RWPE1 (cell line): ENCODE measurements around the gene SLC13A3.

Experiments
- CTCF ChIA-PET: fragments of 350-600 bp; sonication (Branson Sonifier 250); formaldehyde crosslinking; extraction: SDS; loops from one replicate; lab custom pipeline; 2021; lab: Yijun Ruan, JAX
- POLR2A ChIA-PET: fragments of 400-600 bp; formaldehyde crosslinking; extraction: SDS; loops from one replicate; lab custom pipeline; 2020; ENCODE audit warnings: antibody characterized with exemption; ENCODE audit not compliant: low non-redundant PET; lab: Yijun Ruan, JAX
- DNase-seq: peaks from one replicate; pipeline ENCODE4 v3.0.0; 2012; ENCODE audit warnings: low spot score
- H3K27ac ChIP-seq: fragments of 450-650 bp; 2 replicates; pipeline ENCODE4 v1.5.1; 2017
- TF ChIP-seq, protein P1 (sequence below): fragments of 450-650 bp; conservative IDR thresholded peaks from 2 replicates; pipeline ENCODE4 v1.5.1; 2017; ENCODE audit warnings: low read depth, mild to moderate bottlenecking

SLC13A3 gene

GRCh38 chr20:46571418-46571817 lies 79.8 kb downstream of the SLC13A3 start:
- ChIA-PET CTCF (no interaction called here), POLR2A (no interaction called here)
- TF ChIP-seq, protein P1, sequence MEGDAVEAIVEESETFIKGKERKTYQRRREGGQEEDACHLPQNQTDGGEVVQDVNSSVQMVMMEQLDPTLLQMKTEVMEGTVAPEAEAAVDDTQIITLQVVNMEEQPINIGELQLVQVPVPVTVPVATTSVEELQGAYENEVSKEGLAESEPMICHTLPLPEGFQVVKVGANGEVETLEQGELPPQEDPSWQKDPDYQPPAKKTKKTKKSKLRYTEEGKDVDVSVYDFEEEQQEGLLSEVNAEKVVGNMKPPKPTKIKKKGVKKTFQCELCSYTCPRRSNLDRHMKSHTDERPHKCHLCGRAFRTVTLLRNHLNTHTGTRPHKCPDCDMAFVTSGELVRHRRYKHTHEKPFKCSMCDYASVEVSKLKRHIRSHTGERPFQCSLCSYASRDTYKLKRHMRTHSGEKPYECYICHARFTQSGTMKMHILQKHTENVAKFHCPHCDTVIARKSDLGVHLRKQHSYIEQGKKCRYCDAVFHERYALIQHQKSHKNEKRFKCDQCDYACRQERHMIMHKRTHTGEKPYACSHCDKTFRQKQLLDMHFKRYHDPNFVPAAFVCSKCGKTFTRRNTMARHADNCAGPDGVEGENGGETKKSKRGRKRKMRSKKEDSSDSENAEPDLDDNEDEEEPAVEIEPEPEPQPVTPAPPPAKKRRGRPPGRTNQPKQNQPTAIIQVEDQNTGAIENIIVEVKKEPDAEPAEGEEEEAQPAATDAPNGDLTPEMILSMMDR: no peak
- no peak overlapping the region for H3K27ac ChIP-seq
- DNase-seq: no peak

GRCh38 chr20:46570956-46571355 lies 80.3 kb downstream of the SLC13A3 start:
- H3K27ac ChIP-seq: no peak overlapping the region
- TF ChIP-seq, protein P1: no peak
- no peak for DNase-seq
- CTCF ChIA-PET: no interaction called here
- POLR2A ChIA-PET: no interaction called here

DNA sequence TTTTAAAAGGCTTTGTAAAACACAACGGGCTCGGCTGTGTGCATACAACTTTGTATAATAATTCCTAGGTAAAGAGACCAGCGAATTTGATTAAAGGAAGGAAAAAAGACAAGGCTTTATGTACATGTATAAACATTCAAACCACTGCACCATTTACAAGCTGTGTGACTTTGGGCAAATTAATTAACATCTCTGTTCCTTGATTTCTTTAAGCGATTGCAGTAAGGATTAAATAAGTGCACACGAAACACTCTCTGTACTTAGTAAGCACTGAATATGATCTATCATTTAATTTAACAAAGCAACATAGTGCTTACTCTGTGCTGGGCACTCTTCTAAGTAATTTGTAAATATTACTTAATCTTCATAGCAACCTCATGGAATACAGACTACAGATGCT lies 81.3 kb downstream of the SLC13A3 start:
- POLR2A ChIA-PET: no interaction called here

GRCh38 chr20:46568570-46569129 lies 82.6 kb downstream of the SLC13A3 start:
- DNase-seq: no peak
- ChIA-PET CTCF (interaction anchor here (0.6 to 1.4 kb wide), 4 partner anchors 9 to 948 kb away, joined by 3 to 6 read pairs (median 4); no protein-coding TSS in a partner anchor), POLR2A (no interaction called here)
- TF ChIP-seq, protein P1: no peak
- H3K27ac ChIP-seq: no peak overlapping the region

More for the DNA sequence above, 81.3 kb downstream of the SLC13A3 start:
- CTCF ChIA-PET: no interaction called here
- no peak overlapping the region for H3K27ac ChIP-seq
- TF ChIP-seq, protein P1: no peak
- DNase-seq: no peak

GRCh38 chr20:46566125-46566524 lies 85.1 kb downstream of the SLC13A3 start:
- H3K27ac ChIP-seq: no peak overlapping the region
- TF ChIP-seq, protein P1: no peak
- no peak for DNase-seq
- ChIA-PET CTCF (interaction anchor here (0.7 kb wide), 1 partner anchor 14 kb away, joined by 3 read pairs; no protein-coding TSS in a partner anchor), POLR2A (no interaction called here)

- no peak overlapping the region for H3K27ac ChIP-seq
- POLR2A ChIA-PET: no interaction called here
- CTCF ChIA-PET: interaction anchor here (0.6 to 1.1 kb wide), 3 partner anchors 9 to 577 kb away, joined by 3 read pairs; no protein-coding TSS in a partner anchor
- TF ChIP-seq, protein P1: no peak
- no peak for DNase-seq
These were observed 86.9 kb downstream of the SLC13A3 start for GRCh38 chr20:46564241-46564957.
